ENCODE measurements around the gene ARSJ.

Gene ARSJ

DNA sequence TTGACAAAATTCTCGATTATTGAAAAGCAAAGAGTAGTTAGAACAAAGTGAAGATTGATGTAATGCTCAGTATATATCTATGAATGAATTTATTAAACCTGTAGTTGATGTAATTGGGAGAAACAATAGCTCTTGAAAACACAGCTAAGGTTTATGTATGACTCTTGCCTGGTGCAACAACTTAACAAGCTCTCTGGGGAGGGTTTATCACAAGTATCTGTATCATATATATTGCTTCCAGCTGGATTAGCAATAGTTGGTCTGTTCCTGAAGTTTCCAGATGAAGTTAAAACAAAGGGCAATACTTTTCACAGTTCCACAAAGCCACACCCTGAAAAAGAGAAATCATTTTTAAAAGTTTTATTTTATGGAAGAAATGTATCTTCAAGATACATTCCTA lies 91.4 kb downstream of the ARSJ start:
- no peak for DNase-seq

GRCh38 chr4:113885291-113885690 lies 94.2 kb downstream of the ARSJ start:
- no peak for DNase-seq

GRCh38 chr4:113884655-113885054 lies 94.8 kb downstream of the ARSJ start:
- no peak for DNase-seq

GRCh38 chr4:113882668-113883067 lies 96.8 kb downstream of the ARSJ start:
- DNase-seq: no peak

DNA sequence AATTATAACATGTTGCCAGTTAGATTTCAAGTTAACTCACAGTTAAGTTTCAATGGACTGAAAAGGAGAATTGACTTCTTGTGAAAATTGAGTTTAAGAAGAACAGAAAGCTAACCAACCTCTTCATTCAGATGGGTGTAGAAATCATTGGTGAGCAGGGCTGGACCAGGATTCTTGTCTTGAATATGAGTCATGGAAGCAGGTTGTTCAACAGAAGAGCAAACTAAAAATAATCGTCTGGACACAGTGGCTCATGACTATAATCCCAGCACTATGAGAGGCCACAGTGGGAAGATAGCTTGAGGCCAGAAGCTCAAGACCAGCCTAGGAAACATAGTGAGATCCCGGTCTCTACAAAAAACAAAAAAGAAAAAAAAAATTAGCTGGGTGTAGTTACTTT lies 98.2 kb downstream of the ARSJ start:
- no peak for DNase-seq

DNA sequence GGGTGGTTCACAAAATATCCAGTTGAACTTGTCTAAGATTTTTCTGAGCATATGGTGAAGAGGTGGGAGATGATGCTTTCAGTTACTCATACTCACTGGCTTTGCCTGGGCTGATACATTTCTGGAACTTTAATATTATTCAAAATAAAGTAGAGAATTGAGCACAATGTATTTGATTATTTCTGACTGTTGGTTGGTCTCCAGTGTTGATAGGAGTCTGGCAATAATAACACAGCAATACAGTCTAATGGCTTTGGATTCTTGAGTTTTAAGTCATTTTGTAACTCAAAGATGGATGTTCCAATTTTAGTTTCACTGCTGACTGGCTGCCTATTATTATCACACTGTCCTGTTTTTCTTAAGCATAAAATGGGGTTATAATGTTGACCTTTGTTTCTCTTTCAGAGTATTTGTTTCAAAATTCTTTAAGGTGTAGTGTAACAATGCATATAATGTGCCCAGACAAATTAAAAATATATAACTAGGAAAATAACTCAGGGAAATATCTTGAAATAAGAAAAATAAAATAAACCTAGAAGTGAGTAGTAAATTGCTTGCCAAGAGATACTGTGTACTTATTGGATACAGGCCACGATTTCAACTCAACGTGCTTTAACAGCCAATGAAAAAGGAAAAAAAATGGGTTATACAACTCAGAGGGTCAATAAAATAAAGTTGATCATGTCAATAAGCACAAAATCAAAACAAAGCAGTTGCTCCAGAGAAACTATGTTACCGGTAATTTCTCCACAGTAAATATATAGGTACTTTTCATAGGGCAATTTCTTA lies 99.0 kb downstream of the ARSJ start:
- no peak for DNase-seq

GRCh38 chr4:113878668-113879067 lies 100.8 kb downstream of the ARSJ start:
- no peak for DNase-seq

DNA sequence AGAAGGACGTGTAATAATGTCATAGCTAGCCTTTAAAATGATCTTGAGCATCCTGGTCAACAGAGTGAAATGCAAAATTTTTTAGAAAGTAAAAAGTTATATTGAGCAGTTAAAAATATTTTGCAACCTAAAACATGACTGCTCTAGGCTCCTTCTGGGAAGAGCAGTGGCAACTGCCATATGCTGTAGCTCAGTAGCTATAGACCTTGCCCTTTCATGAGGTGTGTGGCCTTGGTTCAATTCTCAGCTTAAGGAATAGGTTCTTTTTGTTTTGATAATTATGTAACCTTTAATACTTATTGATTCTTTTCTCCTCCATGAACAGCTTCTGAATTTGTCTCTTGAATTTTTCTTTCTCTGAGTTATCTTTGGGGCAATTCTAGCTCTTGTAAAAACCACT lies 105.0 kb downstream of the ARSJ start:
- no peak for DNase-seq

- DNase-seq: no peak
Measured at GRCh38 chr4:113873508-113873907, 105.9 kb downstream of the ARSJ start.

GRCh38 chr4:113872426-113873260 lies 106.8 kb downstream of the ARSJ start:
- no peak for DNase-seq

DNA sequence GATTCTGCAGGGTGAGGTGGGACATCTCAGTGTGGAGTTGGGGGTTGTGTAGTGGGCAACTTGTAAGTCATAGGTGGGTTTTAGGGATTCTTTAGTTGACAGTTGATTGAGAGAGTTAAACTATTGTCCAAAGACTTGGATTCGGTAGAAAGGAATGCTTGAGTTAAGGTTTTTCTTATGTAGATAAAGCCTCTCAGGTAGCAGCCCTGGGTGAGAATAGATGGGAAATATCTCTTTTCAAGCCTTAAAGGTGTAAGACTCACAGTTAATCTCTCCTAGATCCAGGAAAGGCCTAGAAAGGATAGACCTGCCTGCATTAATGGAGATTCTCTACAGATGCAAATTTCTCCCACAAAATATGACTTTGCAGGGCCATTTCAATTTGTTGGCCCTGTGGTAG lies 108.4 kb downstream of the ARSJ start:
- no peak for DNase-seq

- no peak for DNase-seq
Measured at GRCh38 chr4:113869743-113870375, 109.6 kb downstream of the ARSJ start.

- no peak for DNase-seq
Measured at GRCh38 chr4:113866611-113867010, 112.8 kb downstream of the ARSJ start.

- no peak for DNase-seq
Measured at GRCh38 chr4:113858924-113859323, 120.5 kb downstream of the ARSJ start.

DNA sequence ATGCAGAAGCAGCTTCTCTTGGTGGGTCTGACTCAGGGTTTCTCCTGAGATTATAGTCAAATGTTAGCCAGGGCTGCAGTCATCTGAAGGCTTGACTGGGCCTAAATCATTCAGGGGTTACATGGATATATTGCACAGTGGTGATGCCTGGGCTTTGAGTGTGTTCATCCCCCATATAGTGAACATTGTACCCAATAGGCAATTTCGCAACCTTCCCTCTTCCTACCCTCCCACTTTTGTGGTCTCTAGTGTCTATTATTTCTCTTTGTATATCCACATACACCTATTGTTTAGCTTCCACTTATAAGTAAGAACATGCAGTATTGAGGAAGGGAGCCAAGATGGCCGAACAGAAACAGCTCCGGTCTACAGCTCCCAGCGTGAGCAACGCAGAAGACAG lies 127.6 kb downstream of the ARSJ start:
- DNase-seq: no peak
